ENCODE data around the gene CEP70. TPM values are rescaled to one million over a fixed set of nuclear protein-coding genes. Genes with fewer than 3 reads are reported as not detected.
A peak's percentile ranks its signal among the peaks of the same experiment; 100 is the strongest.

CEP70 gene
- total and polyA plus RNA-seq, 7 experiments from 2014 or later = 11.8 to 35.1 (median 14.9) TPM

DNA sequence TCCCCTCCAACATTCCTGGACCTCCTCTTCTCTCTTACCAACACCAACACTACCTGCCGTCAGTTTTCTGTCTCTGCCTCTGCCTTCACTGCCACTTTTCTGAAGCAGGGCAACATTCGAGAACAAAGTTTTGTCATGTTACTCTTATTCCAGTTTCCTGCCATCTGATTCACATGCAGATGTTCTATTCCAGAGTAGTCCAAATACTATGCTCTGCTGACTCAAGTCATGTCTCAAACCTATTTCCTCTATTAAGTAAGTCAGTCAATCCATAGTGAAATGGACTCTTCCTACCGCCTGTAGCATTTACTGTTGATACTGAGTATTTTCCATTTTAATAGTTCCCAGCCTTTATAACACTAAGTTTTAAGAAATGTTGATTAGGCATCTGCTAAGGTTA is 116.3 kb downstream of the CEP70 start:
- CTCF ChIA-PET = no interaction called here
- POLR2A ChIA-PET = no interaction called here
- H3K9me3 Mint-ChIP-seq = peaks cover 0 to 1% (median 0%) of the 10 kb centered on the region in 11 donors
- DNase-seq = no peak
- no peak overlapping the region for H3K4me3 Mint-ChIP-seq
- Histone ChIP-seq H3K4me1 (ENCODE audit: control insufficient read depth in 2 of 2, insufficient read depth in 2 of 2, low read length in 2 of 2) (no peaks in the 10 kb centered on the region), H3K36me3 (ENCODE audit: control insufficient read depth in 2 of 3, insufficient read depth in 3 of 3, low read length in 3 of 3) (no peaks in the 10 kb centered on the region), H3K4me3 (ENCODE audit: low read length) (no peak overlapping the region), H3K27ac (ENCODE audit: low read depth, low read length) (no peak overlapping the region), H3K9me3 (ENCODE audit: control insufficient read depth in 2 of 3, low read length in 3 of 3) (no peaks in the 10 kb centered on the region), H3K27me3 (ENCODE audit: control insufficient read depth in 2 of 2, insufficient read depth in 2 of 2, low read length in 2 of 2) (no peaks in the 10 kb centered on the region)
- H3K4me1 Mint-ChIP-seq = peaks cover 0 to 2% (median 0%) of the 10 kb centered on the region in 7 donors
- peak overlapping the region in 1 of 9 donors; percentile 72 for H3K27ac Mint-ChIP-seq
- H3K27me3 Mint-ChIP-seq = peaks cover 0 to 11% (median 0%) of the 10 kb centered on the region in 5 donors
- intact Hi-C loops (cut with micrococcal nuclease) = no loop called here
- ATAC-seq = no peak
- H3K36me3 Mint-ChIP-seq = no peaks in the 10 kb centered on the region

DNA sequence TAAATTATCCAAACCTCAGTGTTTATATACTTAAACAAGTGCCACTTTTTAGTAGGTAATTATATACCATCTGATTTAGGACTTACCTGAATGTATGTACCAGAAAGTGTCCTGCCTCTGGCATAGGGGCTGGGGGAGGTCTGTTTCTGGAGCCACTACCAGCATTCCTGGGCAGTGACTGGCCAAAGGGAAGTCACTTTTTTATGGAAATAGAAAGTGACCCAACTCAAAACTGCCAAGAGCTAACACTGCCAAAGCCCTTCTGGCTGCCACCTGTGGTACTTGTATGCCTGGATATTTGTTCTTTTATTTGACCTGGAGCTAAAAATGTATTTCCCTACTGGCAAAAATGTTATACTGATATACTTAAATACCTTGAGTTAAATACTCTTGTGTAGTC is 116.9 kb downstream of the CEP70 start:
- DNase-seq (no peak), ATAC-seq (no peak)
- Mint-ChIP-seq H3K27me3 (peaks cover 0 to 11% (median 0%) of the 10 kb centered on the region in 5 donors), H3K36me3 (no peaks in the 10 kb centered on the region), H3K4me1 (no peaks in the 10 kb centered on the region), H3K9me3 (peaks cover 0 to under 1% (median 0%) of the 10 kb centered on the region in 11 donors), H3K4me3 (no peak overlapping the region), H3K27ac (no peak overlapping the region)
- no peak overlapping the region for H3K27ac ChIP-seq (ENCODE audit: low read depth, low read length)
- ChIA-PET POLR2A (no interaction called here), CTCF (no interaction called here)
- no peaks in the 10 kb centered on the region for H3K27me3 ChIP-seq (ENCODE audit: control insufficient read depth in 2 of 2, insufficient read depth in 2 of 2, low read length in 2 of 2)
- intact Hi-C loops (cut with micrococcal nuclease) = no loop called here
- H3K4me1 ChIP-seq (ENCODE audit: control insufficient read depth in 2 of 2, insufficient read depth in 2 of 2, low read length in 2 of 2) = no peaks in the 10 kb centered on the region
- no peak overlapping the region for H3K4me3 ChIP-seq (ENCODE audit: low read length)
- no peaks in the 10 kb centered on the region for H3K36me3 ChIP-seq (ENCODE audit: control insufficient read depth in 2 of 3, insufficient read depth in 3 of 3, low read length in 3 of 3)
- no peaks in the 10 kb centered on the region for H3K9me3 ChIP-seq (ENCODE audit: control insufficient read depth in 2 of 3, low read length in 3 of 3)

DNA sequence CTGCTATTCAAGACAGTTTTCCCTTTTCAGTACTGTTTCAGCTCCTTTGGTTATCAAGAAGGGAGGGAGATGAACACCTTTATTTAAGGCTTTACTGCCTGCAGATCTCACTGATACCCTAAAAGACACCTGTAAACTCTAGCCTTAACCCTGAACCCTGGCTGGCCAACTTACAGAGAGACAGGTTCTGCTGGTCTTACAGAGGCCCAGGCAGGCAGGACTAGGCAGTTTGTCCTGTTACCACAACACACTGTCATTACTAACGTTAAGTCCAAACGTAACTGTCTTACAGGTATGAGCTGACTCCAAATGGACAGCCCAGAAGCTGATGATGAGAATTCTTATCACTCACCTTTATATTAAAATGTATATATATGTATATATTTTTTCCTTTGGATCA is 117.5 kb downstream of the CEP70 start:
- DNase-seq (no peak), ATAC-seq (no peak)
- H3K4me3 Mint-ChIP-seq = no peak overlapping the region
- no peaks in the 10 kb centered on the region for H3K36me3 ChIP-seq (ENCODE audit: control insufficient read depth in 2 of 3, insufficient read depth in 3 of 3, low read length in 3 of 3)
- H3K27me3 ChIP-seq (ENCODE audit: control insufficient read depth in 2 of 2, insufficient read depth in 2 of 2, low read length in 2 of 2) = no peaks in the 10 kb centered on the region
- H3K36me3 Mint-ChIP-seq = no peaks in the 10 kb centered on the region
- no peaks in the 10 kb centered on the region for H3K4me1 ChIP-seq (ENCODE audit: control insufficient read depth in 2 of 2, insufficient read depth in 2 of 2, low read length in 2 of 2)
- H3K4me3 ChIP-seq (ENCODE audit: low read length) = no peak overlapping the region
- no peaks in the 10 kb centered on the region for H3K4me1 Mint-ChIP-seq
- H3K27ac ChIP-seq (ENCODE audit: low read depth, low read length) = no peak overlapping the region
- no peaks in the 10 kb centered on the region for H3K9me3 ChIP-seq (ENCODE audit: control insufficient read depth in 2 of 3, low read length in 3 of 3)
- peaks cover 0 to 11% (median 0%) of the 10 kb centered on the region in 5 donors for H3K27me3 Mint-ChIP-seq
- CTCF ChIA-PET = interaction anchor here (0.6 to 1.5 kb wide), 2 partner anchors 10 to 245 kb away, joined by 3 read pairs; no protein-coding TSS in a partner anchor
- POLR2A ChIA-PET = no interaction called here
- no peaks in the 10 kb centered on the region for H3K9me3 Mint-ChIP-seq
- no peak overlapping the region for H3K27ac Mint-ChIP-seq
- intact Hi-C loops (cut with micrococcal nuclease) = no loop called here

DNA sequence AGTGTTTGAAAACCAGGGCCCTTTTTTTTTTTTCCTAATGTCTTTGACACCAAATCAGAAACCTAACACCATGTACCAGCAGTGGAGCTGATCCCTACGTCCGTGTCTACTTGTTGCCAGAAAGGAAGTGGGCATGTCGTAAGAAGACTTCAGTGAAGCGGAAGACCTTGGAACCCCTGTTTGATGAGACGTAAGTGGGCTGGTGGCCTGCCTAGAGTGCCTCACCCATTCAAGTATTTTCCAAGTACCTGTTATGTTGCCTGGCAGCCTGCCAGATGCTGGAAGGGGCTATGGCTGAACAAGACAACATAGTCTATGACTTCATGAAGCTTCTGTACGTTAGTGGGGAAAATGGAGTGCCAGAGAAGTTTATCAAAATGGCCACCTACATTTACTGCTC is 119.9 kb downstream of the CEP70 start:
- CTCF ChIA-PET = no interaction called here
- intact Hi-C loops (cut with micrococcal nuclease) = no loop called here

DNA sequence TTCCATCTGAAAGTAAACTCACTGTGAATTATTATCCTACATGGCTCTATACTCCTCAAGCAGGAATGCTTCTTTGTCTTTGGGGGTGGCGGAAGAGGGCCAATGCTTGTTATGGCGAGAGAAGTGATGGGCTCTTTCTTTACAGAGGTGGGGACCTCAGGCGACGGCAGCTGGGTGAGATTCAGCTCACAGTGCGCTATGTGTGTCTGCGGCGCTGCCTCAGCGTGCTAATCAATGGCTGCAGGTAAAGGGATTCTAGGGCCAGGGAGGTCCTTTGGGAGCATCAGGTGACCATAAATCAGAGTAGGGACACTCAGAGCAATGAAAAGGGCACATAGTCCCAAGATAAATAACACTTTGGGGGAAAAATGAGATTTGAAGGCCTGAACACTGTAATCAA is 120.7 kb downstream of the CEP70 start:
- Mint-ChIP-seq H3K27ac (no peak overlapping the region), H3K27me3 (peaks cover 0 to 4% (median 0%) of the 10 kb centered on the region in 5 donors), H3K4me1 (no peaks in the 10 kb centered on the region), H3K4me3 (no peak overlapping the region), H3K36me3 (no peaks in the 10 kb centered on the region), H3K9me3 (no peaks in the 10 kb centered on the region)
- Histone ChIP-seq H3K9me3 (ENCODE audit: control insufficient read depth in 2 of 3, low read length in 3 of 3) (no peaks in the 10 kb centered on the region), H3K4me3 (ENCODE audit: low read length) (no peak overlapping the region), H3K36me3 (ENCODE audit: control insufficient read depth in 2 of 3, insufficient read depth in 3 of 3, low read length in 3 of 3) (no peaks in the 10 kb centered on the region), H3K27ac (ENCODE audit: low read depth, low read length) (no peak overlapping the region), H3K27me3 (ENCODE audit: control insufficient read depth in 2 of 2, insufficient read depth in 2 of 2, low read length in 2 of 2) (no peaks in the 10 kb centered on the region), H3K4me1 (ENCODE audit: control insufficient read depth in 2 of 2, insufficient read depth in 2 of 2, low read length in 2 of 2) (no peaks in the 10 kb centered on the region)
- ChIA-PET POLR2A (no interaction called here), CTCF (no interaction called here)
- intact Hi-C loops (cut with micrococcal nuclease) = no loop called here
- ATAC-seq = no peak
- DNase-seq = no peak

More for the DNA sequence above, 119.9 kb downstream of the CEP70 start:
- no peaks in the 10 kb centered on the region for H3K36me3 Mint-ChIP-seq
- DNase-seq = no peak
- Histone ChIP-seq H3K4me3 (ENCODE audit: low read length) (no peak overlapping the region), H3K36me3 (ENCODE audit: control insufficient read depth in 2 of 3, insufficient read depth in 3 of 3, low read length in 3 of 3) (no peaks in the 10 kb centered on the region), H3K27ac (ENCODE audit: low read depth, low read length) (no peak overlapping the region), H3K27me3 (ENCODE audit: control insufficient read depth in 2 of 2, insufficient read depth in 2 of 2, low read length in 2 of 2) (no peaks in the 10 kb centered on the region), H3K9me3 (ENCODE audit: control insufficient read depth in 2 of 3, low read length in 3 of 3) (no peaks in the 10 kb centered on the region), H3K4me1 (ENCODE audit: control insufficient read depth in 2 of 2, insufficient read depth in 2 of 2, low read length in 2 of 2) (no peaks in the 10 kb centered on the region)
- POLR2A ChIA-PET = no interaction called here
- H3K27me3 Mint-ChIP-seq = peaks cover 0 to 6% (median 0%) of the 10 kb centered on the region in 5 donors
- no peak overlapping the region for H3K4me3 Mint-ChIP-seq
- ATAC-seq = no peak
- H3K27ac Mint-ChIP-seq = no peak overlapping the region
- H3K4me1 Mint-ChIP-seq = no peaks in the 10 kb centered on the region
- no peaks in the 10 kb centered on the region for H3K9me3 Mint-ChIP-seq

DNA sequence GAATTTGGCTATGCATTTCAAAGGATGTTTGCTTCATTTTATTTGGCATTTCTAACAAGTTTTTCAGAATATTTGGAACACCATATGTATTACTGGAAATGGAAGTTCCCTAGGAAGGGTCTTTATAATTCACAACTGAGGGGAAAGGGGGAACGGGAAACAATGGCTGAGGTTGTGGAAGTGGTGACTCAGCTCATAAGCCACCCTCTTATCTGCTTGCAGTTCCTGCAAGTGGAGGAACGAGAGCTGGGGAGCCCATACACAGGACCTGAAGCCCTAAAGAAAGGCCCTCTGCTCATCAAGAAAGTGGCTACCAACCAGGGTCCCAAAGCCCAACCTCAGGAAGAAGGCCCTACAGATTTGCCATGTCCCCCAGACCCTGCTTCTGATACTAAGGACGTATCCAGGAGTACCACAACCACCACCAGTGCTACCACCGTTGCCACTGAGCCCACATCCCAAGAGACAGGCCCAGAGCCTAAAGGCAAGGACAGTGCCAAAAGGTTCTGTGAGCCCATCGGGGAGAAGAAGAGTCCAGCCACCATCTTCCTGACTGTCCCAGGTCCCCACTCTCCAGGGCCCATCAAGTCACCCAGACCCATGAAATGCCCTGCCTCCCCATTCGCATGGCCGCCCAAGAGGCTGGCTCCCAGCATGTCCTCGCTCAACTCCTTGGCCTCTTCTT is 121.8 kb downstream of the CEP70 start:
- Mint-ChIP-seq H3K27me3 (peaks cover 0 to 2% (median 0%) of the 10 kb centered on the region in 5 donors), H3K27ac (no peak overlapping the region), H3K36me3 (no peaks in the 10 kb centered on the region), H3K4me3 (no peak overlapping the region), H3K4me1 (no peaks in the 10 kb centered on the region), H3K9me3 (no peaks in the 10 kb centered on the region)
- ChIA-PET CTCF (no interaction called here), POLR2A (no interaction called here)
- Histone ChIP-seq H3K27ac (ENCODE audit: low read depth, low read length) (no peak overlapping the region), H3K9me3 (ENCODE audit: control insufficient read depth in 2 of 3, low read length in 3 of 3) (no peaks in the 10 kb centered on the region), H3K27me3 (ENCODE audit: control insufficient read depth in 2 of 2, insufficient read depth in 2 of 2, low read length in 2 of 2) (no peaks in the 10 kb centered on the region), H3K4me1 (ENCODE audit: control insufficient read depth in 2 of 2, insufficient read depth in 2 of 2, low read length in 2 of 2) (no peaks in the 10 kb centered on the region), H3K36me3 (ENCODE audit: control insufficient read depth in 2 of 3, insufficient read depth in 3 of 3, low read length in 3 of 3) (no peaks in the 10 kb centered on the region), H3K4me3 (ENCODE audit: low read length) (no peak overlapping the region)
- DNase-seq = no peak
- ATAC-seq = no peak
- intact Hi-C loops (cut with micrococcal nuclease) = no loop called here

DNA sequence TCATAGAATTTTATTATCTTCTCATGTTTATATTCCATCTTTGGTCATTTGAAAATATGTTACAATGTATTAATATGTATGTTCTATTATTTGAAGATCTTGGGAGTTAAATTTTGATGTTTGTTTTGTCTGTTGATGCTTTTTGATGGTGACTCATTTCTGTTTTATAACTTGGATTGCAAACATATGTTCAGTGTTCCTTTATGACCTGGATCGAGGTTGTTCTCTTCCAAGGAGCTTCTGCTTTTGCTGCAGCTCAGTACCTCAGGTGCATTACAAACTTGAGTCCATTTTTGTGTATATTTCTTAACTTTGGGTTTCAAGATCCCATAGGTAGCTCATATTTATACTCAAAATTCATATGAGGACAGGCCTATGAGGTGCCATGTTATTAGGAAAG is 122.6 kb downstream of the CEP70 start:
- no peaks in the 10 kb centered on the region for H3K9me3 ChIP-seq (ENCODE audit: control insufficient read depth in 2 of 3, low read length in 3 of 3)
- H3K36me3 Mint-ChIP-seq = no peaks in the 10 kb centered on the region
- no peak overlapping the region for H3K27ac ChIP-seq (ENCODE audit: low read depth, low read length)

More for the DNA sequence above, 122.6 kb downstream of the CEP70 start:
- Histone ChIP-seq H3K4me1 (ENCODE audit: control insufficient read depth in 2 of 2, insufficient read depth in 2 of 2, low read length in 2 of 2) (no peaks in the 10 kb centered on the region), H3K27me3 (ENCODE audit: control insufficient read depth in 2 of 2, insufficient read depth in 2 of 2, low read length in 2 of 2) (no peaks in the 10 kb centered on the region), H3K4me3 (ENCODE audit: low read length) (no peak overlapping the region), H3K36me3 (ENCODE audit: control insufficient read depth in 2 of 3, insufficient read depth in 3 of 3, low read length in 3 of 3) (no peaks in the 10 kb centered on the region)
- POLR2A ChIA-PET = no interaction called here
- no peaks in the 10 kb centered on the region for H3K4me1 Mint-ChIP-seq
- intact Hi-C loops (cut with micrococcal nuclease) = no loop called here
- no peak overlapping the region for H3K4me3 Mint-ChIP-seq
- H3K9me3 Mint-ChIP-seq = no peaks in the 10 kb centered on the region
- DNase-seq (no peak), ATAC-seq (no peak)
- CTCF ChIA-PET = no interaction called here
- H3K27ac Mint-ChIP-seq = no peak overlapping the region
- peaks cover 0 to 8% (median 2%) of the 10 kb centered on the region in 5 donors for H3K27me3 Mint-ChIP-seq
